Neural progenitor cell (in vitro differentiated cells): Measurements from ENCODE around the gene TMEM218. TPM values are rescaled to one million over a fixed set of nuclear protein-coding genes. Genes with fewer than 3 reads are reported as not detected.
"Not testable (repeated sequence)": the region's sequence is repeated elsewhere in the genome, so short reads cannot be mapped to it uniquely, and the experiment has no call there.

Experiments
- DNase-seq: peaks from one replicate; pipeline ENCODE4 v3.0.0-alpha.2; 2016; ENCODE audit warnings: low spot score
- H2AFZ ChIP-seq: fragments of 200-600 bp; sonication (generic); replicated peaks from 2 replicates; pipeline ENCODE4 v1.6.1; 2016; ENCODE audit warnings: antibody characterized with exemption
- H3F3A ChIP-seq: fragments of 200-600 bp; sonication (generic); 2 replicates; pipeline ENCODE4 v1.6.1; 2016; ENCODE audit warnings: antibody characterized with exemption, low read depth
- H3K27ac ChIP-seq: fragments of 200-600 bp; sonication (generic); 2 replicates; pipeline ENCODE4 v1.5.1; 2016; ENCODE audit warnings: mild to moderate bottlenecking
- H3K27me3 ChIP-seq: fragments of 200-600 bp; sonication (generic); 2 replicates; pipeline ENCODE4 v1.6.1; 2016; ENCODE audit warnings: mild to moderate bottlenecking, moderate library complexity
- H3K36me3 ChIP-seq: fragments of 200-600 bp; sonication (generic); 2 replicates; pipeline ENCODE4 v1.5.1; 2016
- H3K4me1 ChIP-seq: fragments of 200-600 bp; sonication (generic); 2 replicates; pipeline ENCODE4 v1.6.1; 2016; ENCODE audit warnings: mixed run types
- H3K4me2 ChIP-seq: fragments of 200-600 bp; sonication (generic); 2 replicates; pipeline ENCODE4 v1.6.1; 2016
- H3K4me3 ChIP-seq: fragments of 200-600 bp; sonication (generic); 2 replicates; pipeline ENCODE4 v1.5.1; 2016
- H3K79me2 ChIP-seq: fragments of 200-600 bp; sonication (generic); 2 replicates; pipeline ENCODE4 v1.6.1; 2016; ENCODE audit warnings: low read depth
- H3K9ac ChIP-seq: fragments of 200-600 bp; sonication (generic); 2 replicates; pipeline ENCODE4 v1.6.1; 2016
- H3K9me3 ChIP-seq: fragments of 200-600 bp; sonication (generic); 2 replicates; pipeline ENCODE4 v1.5.1; 2016; ENCODE audit warnings: low read depth
- H4K20me1 ChIP-seq: fragments of 200-600 bp; sonication (generic); 2 replicates; pipeline ENCODE4 v1.6.1; 2016; ENCODE audit warnings: low read depth
- H3K27ac Mint-ChIP-seq: 3 replicates; pipeline ENCODE4 v1.8.0; 2021; ENCODE audit warnings: mixed read lengths
- H3K27me3 Mint-ChIP-seq: 2 replicates; pipeline ENCODE4 v1.8.0; 2022; ENCODE audit warnings: low read depth, mild to moderate bottlenecking, inconsistent platforms, moderate library complexity, mixed read lengths; ENCODE audit not compliant: insufficient read depth
- H3K36me3 Mint-ChIP-seq: 3 replicates; pipeline ENCODE4 v1.8.0; 2021; ENCODE audit warnings: mixed read lengths
- H3K4me1 Mint-ChIP-seq: 3 replicates; pipeline ENCODE4 v1.8.0; 2021; ENCODE audit warnings: mixed read lengths
- H3K4me3 Mint-ChIP-seq: 3 replicates; pipeline ENCODE4 v1.8.0; 2021; ENCODE audit warnings: mild to moderate bottlenecking, moderate library complexity, mixed read lengths
- H3K9me3 Mint-ChIP-seq: 3 replicates; pipeline ENCODE4 v1.8.0; 2020; ENCODE audit warnings: mixed read lengths
- CTCF ChIP-seq: fragments of 200-600 bp; sonication (generic); IDR thresholded peaks from 2 replicates; pipeline ENCODE4 v1.5.1; 2017; ENCODE audit warnings: antibody characterized with exemption, mild to moderate bottlenecking
- EZH2 ChIP-seq: fragments of 200-600 bp; sonication (generic); IDR thresholded peaks from 2 replicates; pipeline ENCODE4 v1.6.1; 2017; ENCODE audit warnings: antibody characterized with exemption, mild to moderate bottlenecking, moderate library complexity
- EZH2phosphoT487 ChIP-seq: fragments of 200-600 bp; sonication (generic); IDR thresholded peaks from 2 replicates; pipeline ENCODE4 v1.6.1; 2017; ENCODE audit warnings: antibody characterized with exemption
- total RNA-seq: library from RNA; depleted of rRNA; stranded (reverse); fragments of >200 nt; gene quantifications from 2 replicates; pipeline ENCODE4 v1.2.3, GENCODE V29; 2015; ENCODE audit warnings: low replicate concordance

The TMEM218 gene
- total RNA-seq, 1 donor from 2014 or later, result 44.1 TPM

- H3K4me3 Mint-ChIP-seq, result no peak overlapping the region
- H3K4me2 ChIP-seq, result no peak overlapping the region
These were observed 20.6 kb downstream of the TMEM218 start for GRCh38 chr11:125090816-125091215.

GRCh38 chr11:125090151-125090550, 21.3 kb downstream of the TMEM218 start:
- H3K9me3 Mint-ChIP-seq, H3K4me3 ChIP-seq, H3K27me3 ChIP-seq, H3K9ac ChIP-seq, DNase-seq, H4K20me1 ChIP-seq, H3K4me3 Mint-ChIP-seq, H3K9me3 ChIP-seq, H3K79me2 ChIP-seq, H3K36me3 Mint-ChIP-seq, H3K27ac ChIP-seq, H3K27me3 Mint-ChIP-seq, H2AFZ ChIP-seq, H3K4me2 ChIP-seq, H3K36me3 ChIP-seq: not testable (repeated sequence)
- H3K4me1 ChIP-seq, result peaks cover 19% of the 10 kb centered on the region
- H3F3A ChIP-seq, result peaks cover 22% of the 10 kb centered on the region
- peaks cover 33% of the 10 kb centered on the region for H3K4me1 Mint-ChIP-seq
- peak overlapping the region; percentile 76 for H3K27ac Mint-ChIP-seq

More at GRCh38 chr11:125090816-125091215, 20.6 kb downstream of the TMEM218 start:
- Mint-ChIP-seq H3K27me3 (peaks cover 7% of the 10 kb centered on the region), H3K9me3 (no peaks in the 10 kb centered on the region), H3K4me1 (peaks cover 33% of the 10 kb centered on the region), H3K27ac (no peak overlapping the region), H3K36me3 (peaks cover 8% of the 10 kb centered on the region)
- Histone ChIP-seq H3K9me3 (no peaks in the 10 kb centered on the region), H3K4me1 (peaks cover 21% of the 10 kb centered on the region), H2AFZ (no peak overlapping the region), H3K27ac (no peak overlapping the region), H3K27me3 (no peaks in the 10 kb centered on the region), H3K9ac (no peak overlapping the region), H3K36me3 (peaks cover 3% of the 10 kb centered on the region), H3F3A (peaks cover 22% of the 10 kb centered on the region), H3K4me3 (no peak overlapping the region), H4K20me1 (no peaks in the 10 kb centered on the region), H3K79me2 (no peaks in the 10 kb centered on the region)
- TF ChIP-seq CTCF (no peak), EZH2phosphoT487 (no peak), EZH2 (no peak)
- no peak for DNase-seq

GRCh38 chr11:125089481-125089880, 21.9 kb downstream of the TMEM218 start:
- not testable (repeated sequence) for H3K9me3 ChIP-seq, H3K79me2 ChIP-seq, H3K27me3 Mint-ChIP-seq, H3K27ac Mint-ChIP-seq, H3K4me3 ChIP-seq, H3K9me3 Mint-ChIP-seq, H3K4me2 ChIP-seq, H3K9ac ChIP-seq, DNase-seq, H3K27ac ChIP-seq, H3K36me3 ChIP-seq, H3K27me3 ChIP-seq, H3K4me3 Mint-ChIP-seq, H3K36me3 Mint-ChIP-seq, H4K20me1 ChIP-seq, H2AFZ ChIP-seq
- Histone ChIP-seq H3F3A (peaks cover 22% of the 10 kb centered on the region), H3K4me1 (peaks cover 19% of the 10 kb centered on the region)
- H3K4me1 Mint-ChIP-seq, result peaks cover 33% of the 10 kb centered on the region

GRCh38 chr11:125088576-125089455, 22.6 kb downstream of the TMEM218 start:
- H3K4me3 Mint-ChIP-seq, result no peak overlapping the region
- peak overlapping the region; percentile 14 for H3K27ac Mint-ChIP-seq
- no peaks in the 10 kb centered on the region for H3K9me3 Mint-ChIP-seq
- peaks cover 32% of the 10 kb centered on the region for H3K4me1 Mint-ChIP-seq
- H4K20me1 ChIP-seq, result no peaks in the 10 kb centered on the region
- H3K27ac ChIP-seq, result no peak overlapping the region
- no peaks in the 10 kb centered on the region for H3K27me3 ChIP-seq
- H3K9ac ChIP-seq, result no peak overlapping the region
- no peak overlapping the region for H2AFZ ChIP-seq
- no peak for DNase-seq
- H3F3A ChIP-seq, result peaks cover 22% of the 10 kb centered on the region
- H3K4me1 ChIP-seq, result peaks cover 19% of the 10 kb centered on the region
- H3K27me3 Mint-ChIP-seq, result peaks cover 7% of the 10 kb centered on the region
- H3K9me3 ChIP-seq, result no peaks in the 10 kb centered on the region
- TF ChIP-seq EZH2, result no peak
- TF ChIP-seq EZH2phosphoT487, result no peak
- no peak for TF ChIP-seq CTCF
- no peak overlapping the region for H3K4me2 ChIP-seq
- no peaks in the 10 kb centered on the region for H3K79me2 ChIP-seq
- H3K36me3 ChIP-seq, result no peaks in the 10 kb centered on the region
- H3K36me3 Mint-ChIP-seq, result peaks cover 5% of the 10 kb centered on the region
- H3K4me3 ChIP-seq, result no peak overlapping the region
